Stimulated activated CD4-positive, alpha-beta T cell treated with anti-CD3 and anti-CD28 coated beads, Interleukin-2, amount 100 ng/mL, for 24 hours (primary cell): ENCODE data around the gene STIMATE.

Source experiments
- DNase-seq, 2 donors: peaks; one replicate each; pipeline ENCODE4 v3.0.0-alpha.2; 2020

The STIMATE gene

GRCh38 chr3:52865994-52866393 is 31.4 kb downstream of the STIMATE start:
- DNase-seq: no peak

- DNase-seq: no peak
Measured at GRCh38 chr3:52860424-52860768, 37.0 kb downstream of the STIMATE start.

GRCh38 chr3:52859686-52860423 is 37.5 kb downstream of the STIMATE start:
- no peak for DNase-seq

- DNase-seq: no peak
Measured at GRCh38 chr3:52857864-52858263, 39.5 kb downstream of the STIMATE start.

- no peak for DNase-seq
Measured at GRCh38 chr3:52857133-52857532, 40.2 kb downstream of the STIMATE start.

- DNase-seq: no peak
Measured at GRCh38 chr3:52856666-52857065, 40.7 kb downstream of the STIMATE start.

GRCh38 chr3:52854013-52854412 is 43.3 kb downstream of the STIMATE start:
- no peak for DNase-seq

GRCh38 chr3:52852419-52852818 is 44.9 kb downstream of the STIMATE start:
- no peak for DNase-seq

GRCh38 chr3:52851348-52851747 is 46.0 kb downstream of the STIMATE start:
- peak; percentile 12 to 25 for DNase-seq

- DNase-seq: no peak
Measured at GRCh38 chr3:52849656-52850055, 47.7 kb downstream of the STIMATE start.

- DNase-seq: no peak
Measured at GRCh38 chr3:52848617-52849016, 48.7 kb downstream of the STIMATE start.

- no peak for DNase-seq
Measured at GRCh38 chr3:52847726-52848125, 49.6 kb downstream of the STIMATE start.

GRCh38 chr3:52847241-52847640 is 50.1 kb downstream of the STIMATE start:
- no peak for DNase-seq

- no peak for DNase-seq
Measured at GRCh38 chr3:52846432-52846965, 50.8 kb downstream of the STIMATE start.

GRCh38 chr3:52845691-52846431 is 51.5 kb downstream of the STIMATE start:
- DNase-seq: peak; percentile 35 to 41

- DNase-seq: no peak
Measured at GRCh38 chr3:52845157-52845556, 52.2 kb downstream of the STIMATE start.

GRCh38 chr3:52844290-52844975 is 52.9 kb downstream of the STIMATE start:
- DNase-seq: no peak

- DNase-seq: no peak
Measured at GRCh38 chr3:52843881-52844280, 53.5 kb downstream of the STIMATE start.

- DNase-seq: no peak
Measured at GRCh38 chr3:52843108-52843865, 54.1 kb downstream of the STIMATE start.

- no peak for DNase-seq
Measured at GRCh38 chr3:52842424-52842823, 54.9 kb downstream of the STIMATE start.

GRCh38 chr3:52841981-52842340 is 55.4 kb downstream of the STIMATE start:
- DNase-seq: no peak

GRCh38 chr3:52841211-52841980 is 56.0 kb downstream of the STIMATE start:
- no peak for DNase-seq
